ENCODE data around the gene UPP2.

Gene UPP2

GRCh38 chr2:158138255-158138654 lies 36.6 kb downstream of the UPP2 start:
- no peak for TF ChIP-seq CTCF (conservative IDR thresholded peaks at IDR 0.05)
- no peak overlapping the region for H3K27ac ChIP-seq

- H3K27ac ChIP-seq = no peak overlapping the region
- TF ChIP-seq CTCF (conservative IDR thresholded peaks at IDR 0.05) = no peak
Measured at GRCh38 chr2:158140201-158140600, 38.5 kb downstream of the UPP2 start.

- TF ChIP-seq CTCF (conservative IDR thresholded peaks at IDR 0.05) = no peak
- no peak overlapping the region for H3K27ac ChIP-seq
Measured at GRCh38 chr2:158142165-158142564, 40.5 kb downstream of the UPP2 start.

GRCh38 chr2:158142568-158143332 lies 41.1 kb downstream of the UPP2 start:
- TF ChIP-seq CTCF (conservative IDR thresholded peaks at IDR 0.05) = no peak
- no peak overlapping the region for H3K27ac ChIP-seq

GRCh38 chr2:158143703-158144360 lies 42.2 kb downstream of the UPP2 start:
- H3K27ac ChIP-seq = no peak overlapping the region
- no peak for TF ChIP-seq CTCF (conservative IDR thresholded peaks at IDR 0.05)

GRCh38 chr2:158144914-158145625 lies 43.4 kb downstream of the UPP2 start:
- H3K27ac ChIP-seq = no peak overlapping the region
- TF ChIP-seq CTCF (conservative IDR thresholded peaks at IDR 0.05) = no peak

GRCh38 chr2:158153270-158154015 lies 51.8 kb downstream of the UPP2 start:
- no peak overlapping the region for H3K27ac ChIP-seq
- no peak for TF ChIP-seq CTCF (conservative IDR thresholded peaks at IDR 0.05)

Measured in VCaP (cell line).